GM18909 (cell line): ENCODE measurements around the gene CIITA.
"Not testable (repeated sequence)": the region's sequence is repeated elsewhere in the genome, so short reads cannot be mapped to it uniquely, and the experiment has no call there.

Experiments used
- ATAC-seq: cut with Tn5 transposase; IDR thresholded peaks from one replicate; pipeline ENCODE4 v1.9.1; 2021; ENCODE audit warnings: mild to moderate bottlenecking; ENCODE audit not compliant: unreplicated experiment, poor library complexity

Gene CIITA

GRCh38 chr16:10945065-10945787 is 68.2 kb downstream of the CIITA start:
- no peak for ATAC-seq

- no peak for ATAC-seq
Measured at GRCh38 chr16:10946308-10946707, 69.3 kb downstream of the CIITA start.

- ATAC-seq = no peak
Measured at GRCh38 chr16:10947211-10947787, 70.3 kb downstream of the CIITA start.

- peak; percentile 78 for ATAC-seq
Measured at GRCh38 chr16:10949424-10949970, 72.5 kb downstream of the CIITA start.

- ATAC-seq = no peak
Measured at GRCh38 chr16:10950393-10950792, 73.4 kb downstream of the CIITA start.

GRCh38 chr16:10951026-10951425 is 74.0 kb downstream of the CIITA start:
- ATAC-seq = no peak

- no peak for ATAC-seq
Measured at GRCh38 chr16:10954903-10955302, 77.9 kb downstream of the CIITA start.

GRCh38 chr16:10957771-10958482 is 80.9 kb downstream of the CIITA start:
- ATAC-seq = no peak

GRCh38 chr16:10959161-10959560 is 82.2 kb downstream of the CIITA start:
- ATAC-seq = no peak

- ATAC-seq = no peak
Measured at GRCh38 chr16:10961231-10961630, 84.2 kb downstream of the CIITA start.

- peak; percentile 42 for ATAC-seq
Measured at GRCh38 chr16:10964039-10964890, 87.3 kb downstream of the CIITA start.

- peak; percentile 52 for ATAC-seq
Measured at GRCh38 chr16:10964891-10965326, 87.9 kb downstream of the CIITA start.

- ATAC-seq = peak; percentile 72
Measured at GRCh38 chr16:10965440-10966061, 88.5 kb downstream of the CIITA start.

GRCh38 chr16:10966129-10966528 is 89.1 kb downstream of the CIITA start:
- ATAC-seq = no peak

GRCh38 chr16:10966559-10966958 is 89.6 kb downstream of the CIITA start:
- not testable (repeated sequence) for ATAC-seq

GRCh38 chr16:10967986-10968385 is 91.0 kb downstream of the CIITA start:
- no peak for ATAC-seq

- ATAC-seq = no peak
Measured at GRCh38 chr16:10968498-10968897, 91.5 kb downstream of the CIITA start.

GRCh38 chr16:10969615-10970014 is 92.6 kb downstream of the CIITA start:
- ATAC-seq = no peak

GRCh38 chr16:10970065-10970464 is 93.1 kb downstream of the CIITA start:
- no peak for ATAC-seq

- ATAC-seq = no peak
Measured at GRCh38 chr16:10971560-10971961, 94.6 kb downstream of the CIITA start.
